ENCODE data around the gene GPRIN1.
"Not testable (repeated sequence)": the region's sequence is repeated elsewhere in the genome, so short reads cannot be mapped to it uniquely, and the experiment has no call there.

GPRIN1 gene

GRCh38 chr5:176570044-176570443 is 39.9 kb downstream of the GPRIN1 start:
- H3K4me3 ChIP-seq (ENCODE audit: low read length) = no peak overlapping the region
- TF ChIP-seq ZNF274 (IDR thresholded peaks at IDR 0.05; ENCODE audit: low read depth, low read length) = no peak

- TF ChIP-seq ZNF274 (IDR thresholded peaks at IDR 0.05; ENCODE audit: low read depth, low read length) = no peak
Measured at GRCh38 chr5:176568657-176569056, 41.3 kb downstream of the GPRIN1 start.

GRCh38 chr5:176565760-176566288 is 44.1 kb downstream of the GPRIN1 start:
- no peak for TF ChIP-seq ZNF274 (IDR thresholded peaks at IDR 0.05; ENCODE audit: low read depth, low read length)
- H3K4me3 ChIP-seq (ENCODE audit: low read length) = no peak overlapping the region

More at GRCh38 chr5:176568657-176569056, 41.3 kb downstream of the GPRIN1 start:
- H3K4me3 ChIP-seq (ENCODE audit: low read length) = no peak overlapping the region

- TF ChIP-seq ZNF274 (IDR thresholded peaks at IDR 0.05; ENCODE audit: low read depth, low read length) = no peak
- H3K4me3 ChIP-seq (ENCODE audit: low read length) = no peak overlapping the region
Measured at GRCh38 chr5:176564002-176564401, 46.0 kb downstream of the GPRIN1 start.

- no peak for TF ChIP-seq ZNF274 (IDR thresholded peaks at IDR 0.05; ENCODE audit: low read depth, low read length)
- H3K4me3 ChIP-seq (ENCODE audit: low read length) = no peak overlapping the region
Measured at GRCh38 chr5:176562189-176562588, 47.8 kb downstream of the GPRIN1 start.

GRCh38 chr5:176561259-176561658 is 48.7 kb downstream of the GPRIN1 start:
- H3K4me3 ChIP-seq (ENCODE audit: low read length) = no peak overlapping the region
- no peak for TF ChIP-seq ZNF274 (IDR thresholded peaks at IDR 0.05; ENCODE audit: low read depth, low read length)

- H3K4me3 ChIP-seq (ENCODE audit: low read length) = no peak overlapping the region
- no peak for TF ChIP-seq ZNF274 (IDR thresholded peaks at IDR 0.05; ENCODE audit: low read depth, low read length)
Measured at GRCh38 chr5:176560364-176560763, 49.6 kb downstream of the GPRIN1 start.

GRCh38 chr5:176559683-176560082 is 50.3 kb downstream of the GPRIN1 start:
- TF ChIP-seq ZNF274 (IDR thresholded peaks at IDR 0.05; ENCODE audit: low read depth, low read length) = no peak
- no peak overlapping the region for H3K4me3 ChIP-seq (ENCODE audit: low read length)

- H3K4me3 ChIP-seq (ENCODE audit: low read length) = no peak overlapping the region
- TF ChIP-seq ZNF274 (IDR thresholded peaks at IDR 0.05; ENCODE audit: low read depth, low read length) = no peak
Measured at GRCh38 chr5:176557846-176558245, 52.1 kb downstream of the GPRIN1 start.

- no peak overlapping the region for H3K4me3 ChIP-seq (ENCODE audit: low read length)
- TF ChIP-seq ZNF274 (IDR thresholded peaks at IDR 0.05; ENCODE audit: low read depth, low read length) = no peak
Measured at GRCh38 chr5:176553260-176554085, 56.5 kb downstream of the GPRIN1 start.

GRCh38 chr5:176552332-176552869 is 57.6 kb downstream of the GPRIN1 start:
- TF ChIP-seq ZNF274 (IDR thresholded peaks at IDR 0.05; ENCODE audit: low read depth, low read length) = no peak
- H3K4me3 ChIP-seq (ENCODE audit: low read length) = no peak overlapping the region

GRCh38 chr5:176550937-176551336 is 59.0 kb downstream of the GPRIN1 start:
- not testable (repeated sequence) for H3K4me3 ChIP-seq (ENCODE audit: low read length)

- TF ChIP-seq ZNF274 (IDR thresholded peaks at IDR 0.05; ENCODE audit: low read depth, low read length) = no peak
- no peak overlapping the region for H3K4me3 ChIP-seq (ENCODE audit: low read length)
Measured at GRCh38 chr5:176550275-176550831, 59.6 kb downstream of the GPRIN1 start.

GRCh38 chr5:176549871-176550270 is 60.1 kb downstream of the GPRIN1 start:
- H3K4me3 ChIP-seq (ENCODE audit: low read length) = no peak overlapping the region
- no peak for TF ChIP-seq ZNF274 (IDR thresholded peaks at IDR 0.05; ENCODE audit: low read depth, low read length)

GRCh38 chr5:176548967-176549444 is 61.0 kb downstream of the GPRIN1 start, which contains the start of gene CDHR2:
Gene CDHR2, plus strand, starts transcription at chr5:176549342. Its CDS starts 16,011 bp downstream, at chr5:176565353.
- no peak within 1 kb of the TSS for H3K4me3 ChIP-seq (ENCODE audit: low read length)
- no peak for TF ChIP-seq ZNF274 (IDR thresholded peaks at IDR 0.05; ENCODE audit: low read depth, low read length)

Measured in GM08714 (cell line).